Measurements from ENCODE around the gene MRAS.

The MRAS gene

DNA sequence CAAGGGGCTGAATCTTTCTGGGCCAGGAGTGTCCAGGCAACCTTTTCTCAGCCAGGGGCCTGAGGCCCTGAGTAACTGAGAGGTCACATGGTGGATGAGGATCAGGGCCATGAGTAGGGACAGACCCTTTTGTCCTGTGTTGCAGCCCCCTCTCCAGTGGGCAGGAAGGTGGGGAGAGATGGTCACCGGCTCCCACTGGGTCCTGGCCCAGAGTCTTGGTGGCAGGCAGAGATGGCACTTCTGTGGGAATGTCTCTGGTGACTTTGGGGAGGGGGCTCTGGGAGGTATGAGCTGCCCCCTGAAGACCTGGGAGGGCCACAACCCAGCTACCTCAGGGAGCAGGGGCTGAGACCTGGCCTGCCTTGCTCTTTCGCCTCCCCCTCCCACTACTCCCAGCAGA lies 92.9 kb downstream of the MRAS start:
- Histone ChIP-seq H3K27me3 (ENCODE audit: insufficient read depth, low read depth) (no peaks in the 10 kb centered on the region), H3K36me3 (ENCODE audit: insufficient read depth) (no peaks in the 10 kb centered on the region), H3K9ac (no peak overlapping the region), H4K20me1 (ENCODE audit: insufficient read depth) (no peaks in the 10 kb centered on the region), H3K4me1 (ENCODE audit: low read depth, poor library complexity, severe bottlenecking) (no peaks in the 10 kb centered on the region), H3K4me3 (IDR thresholded peaks at IDR 0.05; ENCODE audit: insufficient read depth, low read depth, low read length) (no peak overlapping the region), H3K4me2 (no peak overlapping the region), H3K27ac (no peak overlapping the region), H2AFZ (ENCODE audit: low read depth) (no peak overlapping the region), H3K79me2 (ENCODE audit: insufficient read depth, low read depth) (no peaks in the 10 kb centered on the region)
- no peak for TF ChIP-seq CTCF (conservative IDR thresholded peaks at IDR 0.05; ENCODE audit: low read depth, low read length)

DNA sequence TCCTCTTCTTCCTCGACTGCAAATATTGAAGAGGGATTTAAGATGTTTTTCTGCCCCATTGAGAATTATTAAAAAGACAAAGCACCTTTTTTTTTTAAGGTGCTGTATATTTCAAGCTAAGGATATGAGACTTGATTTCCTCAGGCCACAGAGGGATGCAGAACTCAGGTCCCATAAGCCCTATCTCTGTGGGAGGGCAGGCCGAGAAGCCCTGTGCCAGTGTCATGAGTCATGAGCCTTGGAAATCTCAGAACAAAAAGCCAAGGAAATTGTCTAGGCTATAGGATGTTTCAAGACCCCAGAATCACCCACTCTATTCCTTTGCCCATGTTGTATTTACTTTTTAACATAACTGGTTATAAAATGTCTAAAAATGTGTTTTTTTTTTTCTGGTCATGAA lies 93.4 kb downstream of the MRAS start:
- Histone ChIP-seq H3K9ac (no peak overlapping the region), H3K4me2 (no peak overlapping the region), H3K79me2 (ENCODE audit: insufficient read depth, low read depth) (no peaks in the 10 kb centered on the region), H3K4me1 (ENCODE audit: low read depth, poor library complexity, severe bottlenecking) (no peaks in the 10 kb centered on the region), H2AFZ (ENCODE audit: low read depth) (no peak overlapping the region), H3K27ac (no peak overlapping the region), H3K36me3 (ENCODE audit: insufficient read depth) (no peaks in the 10 kb centered on the region), H3K4me3 (IDR thresholded peaks at IDR 0.05; ENCODE audit: insufficient read depth, low read depth, low read length) (no peak overlapping the region), H3K27me3 (ENCODE audit: insufficient read depth, low read depth) (no peaks in the 10 kb centered on the region), H4K20me1 (ENCODE audit: insufficient read depth) (no peaks in the 10 kb centered on the region)
- no peak for TF ChIP-seq CTCF (conservative IDR thresholded peaks at IDR 0.05; ENCODE audit: low read depth, low read length)

- Histone ChIP-seq H2AFZ (ENCODE audit: low read depth) (no peak overlapping the region), H3K9ac (no peak overlapping the region), H3K4me2 (no peak overlapping the region), H3K79me2 (ENCODE audit: insufficient read depth, low read depth) (no peaks in the 10 kb centered on the region), H3K27ac (no peak overlapping the region), H4K20me1 (ENCODE audit: insufficient read depth) (no peaks in the 10 kb centered on the region), H3K4me1 (ENCODE audit: low read depth, poor library complexity, severe bottlenecking) (no peaks in the 10 kb centered on the region), H3K36me3 (ENCODE audit: insufficient read depth) (no peaks in the 10 kb centered on the region), H3K4me3 (IDR thresholded peaks at IDR 0.05; ENCODE audit: insufficient read depth, low read depth, low read length) (no peak overlapping the region), H3K27me3 (ENCODE audit: insufficient read depth, low read depth) (no peaks in the 10 kb centered on the region)
- TF ChIP-seq CTCF (conservative IDR thresholded peaks at IDR 0.05; ENCODE audit: low read depth, low read length) = no peak
Observed at GRCh38 chr3:138442433-138442832, 94.1 kb downstream of the MRAS start.

- H4K20me1 ChIP-seq (ENCODE audit: insufficient read depth) = no peaks in the 10 kb centered on the region
- H3K27me3 ChIP-seq (ENCODE audit: insufficient read depth, low read depth) = no peaks in the 10 kb centered on the region
- no peaks in the 10 kb centered on the region for H3K36me3 ChIP-seq (ENCODE audit: insufficient read depth)
- no peak overlapping the region for H3K4me3 ChIP-seq (IDR thresholded peaks at IDR 0.05; ENCODE audit: insufficient read depth, low read depth, low read length)
- TF ChIP-seq CTCF (conservative IDR thresholded peaks at IDR 0.05; ENCODE audit: low read depth, low read length) = no peak
- no peak overlapping the region for H3K4me2 ChIP-seq
- H3K4me1 ChIP-seq (ENCODE audit: low read depth, poor library complexity, severe bottlenecking) = no peaks in the 10 kb centered on the region
- no peak overlapping the region for H2AFZ ChIP-seq (ENCODE audit: low read depth)
- H3K79me2 ChIP-seq (ENCODE audit: insufficient read depth, low read depth) = no peaks in the 10 kb centered on the region
- H3K27ac ChIP-seq = no peak overlapping the region
- H3K9ac ChIP-seq = no peak overlapping the region
Observed at GRCh38 chr3:138443091-138443490, 94.7 kb downstream of the MRAS start.

Measured in KMS-11 (cell line).